Peyer's patch (tissue), 4 donors: ENCODE measurements around the gene DOCK2. TPM values are rescaled to one million over a fixed set of nuclear protein-coding genes. Genes with fewer than 3 reads are reported as not detected.

Source experiments
- DNase-seq, 3 donors: peaks; one replicate each; pipeline ENCODE4 v3.0.0-alpha.2; 2017 to 2019
- H3K27ac ChIP-seq, 4 donors: fragments of 200-600 bp; sonication (generic); one replicate each; pipeline ENCODE4 v1.5.1; 2016 to 2019
- H3K27me3 ChIP-seq, 2 donors: fragments of 200-600 bp; sonication (generic); one replicate each; pipeline ENCODE4 v1.5.1; 2019
- H3K36me3 ChIP-seq, 3 donors: fragments of 200-600 bp; sonication (generic); one replicate each; pipeline ENCODE4 v1.5.1; 2016 to 2019
- H3K4me1 ChIP-seq, 4 donors: fragments of 200-600 bp; sonication (generic); one replicate each; pipeline ENCODE4 v1.5.1; 2016 to 2019
- H3K4me3 ChIP-seq, 4 donors: fragments of 200-600 bp; sonication (generic); 1 replicate in 3 of 4; 2 replicates in 1 of 4; pipeline ENCODE4 v1.5.1; 2016 to 2019; ENCODE audit warnings: mild to moderate bottlenecking in 1 of 4
- H3K9me3 ChIP-seq, 4 donors: fragments of 200-600 bp; sonication (generic); one replicate each; pipeline ENCODE4 v1.5.1; 2016 to 2019; ENCODE audit warnings: mild to moderate bottlenecking in 1 of 4
- CTCF ChIP-seq, 6 experiments: fragments of 450-650 bp in 4 of 6; fragments of 200-600 bp in 2 of 6; sonication (generic) in 1 of 6; IDR thresholded peaks; one replicate each; pipeline ENCODE4 v1.5.1; 2017 to 2019; ENCODE audit warnings: antibody characterized with exemption in 6 of 6, mild to moderate bottlenecking in 3 of 6, moderate library complexity in 1 of 6
- POLR2A ChIP-seq, 2 donors: fragments of 450-650 bp; IDR thresholded peaks; one replicate each; pipeline ENCODE4 v1.5.1; 2017; ENCODE audit warnings: antibody characterized with exemption in 2 of 2, mild to moderate bottlenecking in 2 of 2, moderate library complexity in 2 of 2
- total RNA-seq, 4 donors: library from RNA; depleted of rRNA; stranded (reverse); fragments of >200 nt; gene quantifications; one replicate each; pipeline ENCODE4 v1.1.0, GENCODE V29; 2016

DOCK2 gene
- total RNA-seq, 4 donors from 2014 or later, result 13.8 to 200 (median 17.8) TPM

GRCh38 chr5:170057311-170057710 is 420.2 kb downstream of the DOCK2 start:
- Histone ChIP-seq H3K27ac (no peak overlapping the region), H3K36me3 (no peaks in the 10 kb centered on the region), H3K4me3 (no peak overlapping the region), H3K27me3 (no peaks in the 10 kb centered on the region), H3K9me3 (no peaks in the 10 kb centered on the region), H3K4me1 (no peaks in the 10 kb centered on the region)
- no peak for DNase-seq
- no peak for TF ChIP-seq CTCF (IDR thresholded peaks at IDR 0.05)
- TF ChIP-seq POLR2A (IDR thresholded peaks at IDR 0.05), result no peak

DNA sequence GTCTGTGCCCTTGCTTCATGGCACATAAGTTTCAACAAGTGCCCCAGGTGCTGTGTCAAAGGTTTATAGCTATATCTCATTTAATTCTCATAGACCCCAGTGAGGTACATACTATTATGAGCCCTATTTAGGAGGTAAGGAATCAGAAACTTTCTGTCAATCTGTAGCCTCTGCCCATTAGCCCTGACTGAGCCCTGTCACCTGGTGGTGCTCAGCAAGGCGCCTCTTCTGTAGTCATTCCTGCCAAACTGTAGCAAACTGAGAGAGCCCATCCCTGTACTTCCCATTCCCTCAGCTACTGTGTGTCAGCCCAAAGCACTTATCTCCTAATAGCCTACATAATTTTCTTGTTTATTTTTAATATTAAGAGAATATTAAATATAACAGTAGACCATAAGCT is 422.1 kb downstream of the DOCK2 start:
- Histone ChIP-seq H3K9me3 (no peaks in the 10 kb centered on the region), H3K36me3 (no peaks in the 10 kb centered on the region), H3K4me1 (no peaks in the 10 kb centered on the region), H3K27me3 (no peaks in the 10 kb centered on the region), H3K4me3 (no peak overlapping the region), H3K27ac (no peak overlapping the region)
- TF ChIP-seq CTCF (IDR thresholded peaks at IDR 0.05), result no peak
- TF ChIP-seq POLR2A (IDR thresholded peaks at IDR 0.05), result no peak
- no peak for DNase-seq

- TF ChIP-seq POLR2A (IDR thresholded peaks at IDR 0.05), result no peak
- TF ChIP-seq CTCF (IDR thresholded peaks at IDR 0.05), result no peak
- no peak overlapping the region for H3K27ac ChIP-seq
- DNase-seq, result no peak
- no peaks in the 10 kb centered on the region for H3K4me1 ChIP-seq
- H3K4me3 ChIP-seq, result no peak overlapping the region
- H3K27me3 ChIP-seq, result no peaks in the 10 kb centered on the region
- H3K36me3 ChIP-seq, result no peaks in the 10 kb centered on the region
- no peaks in the 10 kb centered on the region for H3K9me3 ChIP-seq
Measured at GRCh38 chr5:170067152-170067551, 430.1 kb downstream of the DOCK2 start.

- TF ChIP-seq CTCF (IDR thresholded peaks at IDR 0.05) (no peak), POLR2A (IDR thresholded peaks at IDR 0.05) (no peak)
- H3K27ac ChIP-seq, result no peak overlapping the region
- DNase-seq, result no peak
- H3K36me3 ChIP-seq, result no peaks in the 10 kb centered on the region
- H3K27me3 ChIP-seq, result no peaks in the 10 kb centered on the region
- H3K9me3 ChIP-seq, result no peaks in the 10 kb centered on the region
- H3K4me3 ChIP-seq, result no peak overlapping the region
- no peaks in the 10 kb centered on the region for H3K4me1 ChIP-seq
Measured at GRCh38 chr5:170067574-170068170, 430.6 kb downstream of the DOCK2 start.

DNA sequence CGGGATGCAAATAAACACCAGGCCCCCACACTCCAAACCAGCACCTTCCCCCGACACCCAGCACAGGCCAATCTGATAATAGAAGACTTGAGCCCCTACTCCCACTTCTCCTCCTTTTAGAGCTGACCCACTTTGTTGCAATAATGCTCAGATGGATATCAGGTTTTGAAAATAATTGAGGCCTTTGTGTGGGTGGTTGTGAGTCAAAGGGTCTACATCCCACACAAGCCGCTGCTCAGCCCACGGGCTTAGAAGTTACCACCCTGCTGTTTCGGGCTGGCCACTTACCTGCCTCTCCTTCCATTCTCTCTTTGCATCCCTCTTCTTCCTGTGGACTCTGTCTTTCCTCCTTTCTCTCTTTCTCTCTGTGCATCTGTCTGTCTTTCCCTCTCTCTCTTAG is 432.4 kb downstream of the DOCK2 start:
- no peaks in the 10 kb centered on the region for H3K36me3 ChIP-seq
- no peaks in the 10 kb centered on the region for H3K4me1 ChIP-seq
- TF ChIP-seq CTCF (IDR thresholded peaks at IDR 0.05) (no peak), POLR2A (IDR thresholded peaks at IDR 0.05) (no peak)
- H3K4me3 ChIP-seq, result no peak overlapping the region
- no peaks in the 10 kb centered on the region for H3K27me3 ChIP-seq
- no peaks in the 10 kb centered on the region for H3K9me3 ChIP-seq
- H3K27ac ChIP-seq, result no peak overlapping the region
- no peak for DNase-seq
